ENCODE results near the gene FRMD8.

- TF ChIP-seq HDAC2 (IDR thresholded peaks at IDR 0.05; ENCODE audit: borderline replicate concordance in 1 of 2, low read depth in 2 of 2, low read length in 2 of 2) (no peak), YY1 (IDR thresholded peaks at IDR 0.05; ENCODE audit: low read depth, low read length) (no peak), CTCF (IDR thresholded peaks at IDR 0.05; ENCODE audit: control extremely low read depth in 1 of 3, insufficient read depth in 1 of 3, low read depth in 1 of 3, low read length in 3 of 3) (no peak), EP300 (IDR thresholded peaks at IDR 0.05; ENCODE audit: borderline replicate concordance in 1 of 2, low read depth in 2 of 2, low read length in 2 of 2) (no peak), TAF1 (IDR thresholded peaks at IDR 0.05; ENCODE audit: low read depth, low read length) (no peak)
Measured at GRCh38 chr11:65425105-65425970, 38.9 kb downstream of the FRMD8 start.

Data from H1 (cell line).